GDM1 (cell line): Measurements from ENCODE around the gene PPM1H.

Experiments
- DNase-seq: peaks from one replicate; lab custom pipeline; 2025; lab: John Stamatoyannopoulos, UW

Gene PPM1H

GRCh38 chr12:62649412-62650138, 285.4 kb downstream of the PPM1H start:
- DNase-seq: no peak

- DNase-seq: no peak
Measured at GRCh38 chr12:62647586-62647985, 287.4 kb downstream of the PPM1H start.

GRCh38 chr12:62646566-62646965, 288.4 kb downstream of the PPM1H start:
- no peak for DNase-seq

- DNase-seq: no peak
Measured at GRCh38 chr12:62643486-62643885, 291.5 kb downstream of the PPM1H start.

GRCh38 chr12:62642486-62642885, 292.5 kb downstream of the PPM1H start:
- no peak for DNase-seq

GRCh38 chr12:62640910-62641448, 294.0 kb downstream of the PPM1H start:
- DNase-seq: no peak

- DNase-seq: no peak
Measured at GRCh38 chr12:62637679-62638078, 297.3 kb downstream of the PPM1H start.

- no peak for DNase-seq
Measured at GRCh38 chr12:62635649-62636048, 299.3 kb downstream of the PPM1H start.

- DNase-seq: no peak
Measured at GRCh38 chr12:62632411-62632918, 302.5 kb downstream of the PPM1H start.

GRCh38 chr12:62631471-62632410, 303.2 kb downstream of the PPM1H start:
- DNase-seq: no peak

- DNase-seq: no peak
Measured at GRCh38 chr12:62629971-62630739, 304.8 kb downstream of the PPM1H start.

- DNase-seq: no peak
Measured at GRCh38 chr12:62629413-62629812, 305.5 kb downstream of the PPM1H start.

- no peak for DNase-seq
Measured at GRCh38 chr12:62627181-62627580, 307.8 kb downstream of the PPM1H start.

GRCh38 chr12:62625228-62625627, 309.7 kb downstream of the PPM1H start:
- DNase-seq: no peak

- DNase-seq: no peak
Measured at GRCh38 chr12:62622177-62622576, 312.8 kb downstream of the PPM1H start.

- no peak for DNase-seq
Measured at GRCh38 chr12:62621101-62621638, 313.8 kb downstream of the PPM1H start.

GRCh38 chr12:62618930-62619329, 316.0 kb downstream of the PPM1H start:
- no peak for DNase-seq

- DNase-seq: no peak
Measured at GRCh38 chr12:62618319-62618718, 316.6 kb downstream of the PPM1H start.

- DNase-seq: no peak
Measured at GRCh38 chr12:62613081-62613480, 321.9 kb downstream of the PPM1H start.

- no peak for DNase-seq
Measured at GRCh38 chr12:62606654-62607053, 328.3 kb downstream of the PPM1H start.

- no peak for DNase-seq
Measured at GRCh38 chr12:62605981-62606380, 329.0 kb downstream of the PPM1H start.

GRCh38 chr12:62604871-62605270, 330.1 kb downstream of the PPM1H start:
- DNase-seq: no peak
